ENCODE results near the gene KLHL3. TPM values are rescaled to one million over a fixed set of nuclear protein-coding genes. Genes with fewer than 3 reads are reported as not detected.

The KLHL3 gene
- total and polyA plus RNA-seq, 11 donors, result 8.3 to 77.6 (median 26.1) TPM

GRCh38 chr5:137751869-137752491 lies 16.1 kb upstream of the KLHL3 start:
- Histone ChIP-seq H3K36me3 (peaks cover 0 to 18% (median 0%) of the 10 kb centered on the region in 9 donors), H3K9me3 (no peaks in the 10 kb centered on the region), H3K27ac (peak overlapping the region in 11 of 12 donors; percentile 94 to 100 (median 99)), H3K4me3 (peak overlapping the region; percentile 58 to 97 (median 82)), H3K4me1 (peaks cover 2 to 44% (median 27%) of the 10 kb centered on the region in 12 donors), H3K27me3 (no peaks in the 10 kb centered on the region)
- ATAC-seq (no peak), DNase-seq (no peak)
- TF ChIP-seq POLR2A (IDR thresholded peaks at IDR 0.05) (no peak), CTCF (IDR thresholded peaks at IDR 0.05) (peak; percentile 58 to 87 (median 75))
- 1 to 6% (median 3%) methylated on average over 7 of the region's 7 CpGs for WGBS, 4 donors
- intact Hi-C loops (cut with DNase I), result loop anchor here in 2 of 10 donors (5.0 to 10.0 kb wide), 2 partner anchors 135 to 283 kb away; partner anchors contain the start of genes FAM13B (in 1 of the 2) and PKD2L2 (in 1 of the 2)

GRCh38 chr5:137750436-137750835 lies 14.5 kb upstream of the KLHL3 start:
- intact Hi-C loops (cut with DNase I), result loop anchor here in 2 of 10 donors (5.0 to 10.0 kb wide), 2 partner anchors 137 to 284 kb away; partner anchors contain the start of genes FAM13B (in 1 of the 2) and PKD2L2 (in 1 of the 2)
- peaks cover 2 to 44% (median 27%) of the 10 kb centered on the region in 12 donors for H3K4me1 ChIP-seq
- no peak overlapping the region for H3K4me3 ChIP-seq
- H3K36me3 ChIP-seq, result peaks cover 0 to 18% (median 0%) of the 10 kb centered on the region in 9 donors
- TF ChIP-seq POLR2A (IDR thresholded peaks at IDR 0.05) (no peak), CTCF (IDR thresholded peaks at IDR 0.05) (no peak)
- ATAC-seq (no peak), DNase-seq (no peak)
- 65 to 84% (median 78%) methylated on average over 1 of the region's 1 CpG for WGBS, 4 donors
- H3K9me3 ChIP-seq, result no peaks in the 10 kb centered on the region
- H3K27me3 ChIP-seq, result no peaks in the 10 kb centered on the region
- H3K27ac ChIP-seq, result no peak overlapping the region

GRCh38 chr5:137747848-137748247 lies 12.0 kb upstream of the KLHL3 start:
- intact Hi-C loops (cut with DNase I), result no loop called here
- TF ChIP-seq CTCF (IDR thresholded peaks at IDR 0.05), result no peak
- no peak for TF ChIP-seq POLR2A (IDR thresholded peaks at IDR 0.05)

GRCh38 chr5:137743031-137743640 lies 7.2 kb upstream of the KLHL3 start:
- Histone ChIP-seq H3K36me3 (no peaks in the 10 kb centered on the region), H3K27ac (no peak overlapping the region), H3K27me3 (no peaks in the 10 kb centered on the region), H3K4me3 (no peak overlapping the region), H3K4me1 (peaks cover 0 to 22% (median 6%) of the 10 kb centered on the region in 12 donors), H3K9me3 (peaks cover 0 to 3% (median 0%) of the 10 kb centered on the region in 12 donors)
- TF ChIP-seq POLR2A (IDR thresholded peaks at IDR 0.05), result no peak
- peak; percentile 47 to 75 (median 66) for TF ChIP-seq CTCF (IDR thresholded peaks at IDR 0.05)
- ATAC-seq (peak; percentile 61 to 82 (median 71)), DNase-seq (peak in 4 of 5 donors; percentile 33 to 63 (median 49))
- 72 to 76% (median 72%) methylated on average over 4 of the region's 4 CpGs for WGBS, 4 donors
- intact Hi-C loops (cut with DNase I), result loop anchor here (2.0 to 5.0 kb wide), 4 partner anchors 82 to 114 kb away; no protein-coding TSS in a partner anchor

More at GRCh38 chr5:137747848-137748247, 12.0 kb upstream of the KLHL3 start:
- 90 to 98% (median 91%) methylated on average over 2 of the region's 2 CpGs for WGBS, 4 donors
- no peaks in the 10 kb centered on the region for H3K27me3 ChIP-seq
- no peak overlapping the region for H3K4me3 ChIP-seq
- no peak overlapping the region for H3K27ac ChIP-seq
- no peak for ATAC-seq
- H3K36me3 ChIP-seq, result peaks cover 0 to 18% (median 0%) of the 10 kb centered on the region in 9 donors
- no peak for DNase-seq
- no peaks in the 10 kb centered on the region for H3K9me3 ChIP-seq
- peaks cover 2 to 40% (median 24%) of the 10 kb centered on the region in 12 donors for H3K4me1 ChIP-seq
